Stimulated activated CD4-positive, alpha-beta T cell treated with anti-CD3 and anti-CD28 coated beads, Interleukin-4, amount 100 ng/mL, for 48 hours (primary cell): ENCODE data around the gene SPAST.
"Not testable (repeated sequence)": the region's sequence is repeated elsewhere in the genome, so short reads cannot be mapped to it uniquely, and the experiment has no call there.

Source experiments
- DNase-seq, 2 donors: peaks; one replicate each; pipeline ENCODE4 v3.0.0-alpha.2; 2020; ENCODE audit warnings: low read depth in 2 of 2

SPAST gene, protein sequence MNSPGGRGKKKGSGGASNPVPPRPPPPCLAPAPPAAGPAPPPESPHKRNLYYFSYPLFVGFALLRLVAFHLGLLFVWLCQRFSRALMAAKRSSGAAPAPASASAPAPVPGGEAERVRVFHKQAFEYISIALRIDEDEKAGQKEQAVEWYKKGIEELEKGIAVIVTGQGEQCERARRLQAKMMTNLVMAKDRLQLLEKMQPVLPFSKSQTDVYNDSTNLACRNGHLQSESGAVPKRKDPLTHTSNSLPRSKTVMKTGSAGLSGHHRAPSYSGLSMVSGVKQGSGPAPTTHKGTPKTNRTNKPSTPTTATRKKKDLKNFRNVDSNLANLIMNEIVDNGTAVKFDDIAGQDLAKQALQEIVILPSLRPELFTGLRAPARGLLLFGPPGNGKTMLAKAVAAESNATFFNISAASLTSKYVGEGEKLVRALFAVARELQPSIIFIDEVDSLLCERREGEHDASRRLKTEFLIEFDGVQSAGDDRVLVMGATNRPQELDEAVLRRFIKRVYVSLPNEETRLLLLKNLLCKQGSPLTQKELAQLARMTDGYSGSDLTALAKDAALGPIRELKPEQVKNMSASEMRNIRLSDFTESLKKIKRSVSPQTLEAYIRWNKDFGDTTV

DNA sequence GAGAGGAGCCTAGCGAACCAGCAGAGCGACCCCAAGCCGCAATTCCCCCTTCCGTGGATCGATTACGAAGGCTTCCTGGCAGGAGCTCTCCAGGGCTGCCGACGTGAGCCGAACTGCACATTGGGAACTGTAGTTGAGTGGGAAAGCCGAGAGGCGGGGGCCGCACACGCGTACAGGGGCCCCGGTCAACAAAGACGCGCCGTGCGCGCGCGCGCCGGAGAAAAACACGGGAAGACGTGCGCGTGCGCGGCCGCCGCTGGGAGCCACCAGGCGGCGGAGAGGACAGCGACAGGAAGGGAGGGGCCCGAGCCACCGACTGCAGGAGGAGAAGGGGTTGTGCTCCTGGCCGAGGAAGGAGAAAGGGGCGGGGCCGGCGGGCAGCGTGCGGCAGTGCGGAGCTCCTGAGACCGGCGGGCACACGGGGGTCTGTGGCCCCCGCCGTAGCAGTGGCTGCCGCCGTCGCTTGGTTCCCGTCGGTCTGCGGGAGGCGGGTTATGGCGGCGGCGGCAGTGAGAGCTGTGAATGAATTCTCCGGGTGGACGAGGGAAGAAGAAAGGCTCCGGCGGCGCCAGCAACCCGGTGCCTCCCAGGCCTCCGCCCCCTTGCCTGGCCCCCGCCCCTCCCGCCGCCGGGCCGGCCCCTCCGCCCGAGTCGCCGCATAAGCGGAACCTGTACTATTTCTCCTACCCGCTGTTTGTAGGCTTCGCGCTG lies at the start of gene SPAST:
TSS of gene SPAST (plus strand) at position 247 of the 711 bp plus-strand sequence. CDS start at position 523, 276 bp downstream.
- peak; percentile 95 to 98 for DNase-seq

DNA sequence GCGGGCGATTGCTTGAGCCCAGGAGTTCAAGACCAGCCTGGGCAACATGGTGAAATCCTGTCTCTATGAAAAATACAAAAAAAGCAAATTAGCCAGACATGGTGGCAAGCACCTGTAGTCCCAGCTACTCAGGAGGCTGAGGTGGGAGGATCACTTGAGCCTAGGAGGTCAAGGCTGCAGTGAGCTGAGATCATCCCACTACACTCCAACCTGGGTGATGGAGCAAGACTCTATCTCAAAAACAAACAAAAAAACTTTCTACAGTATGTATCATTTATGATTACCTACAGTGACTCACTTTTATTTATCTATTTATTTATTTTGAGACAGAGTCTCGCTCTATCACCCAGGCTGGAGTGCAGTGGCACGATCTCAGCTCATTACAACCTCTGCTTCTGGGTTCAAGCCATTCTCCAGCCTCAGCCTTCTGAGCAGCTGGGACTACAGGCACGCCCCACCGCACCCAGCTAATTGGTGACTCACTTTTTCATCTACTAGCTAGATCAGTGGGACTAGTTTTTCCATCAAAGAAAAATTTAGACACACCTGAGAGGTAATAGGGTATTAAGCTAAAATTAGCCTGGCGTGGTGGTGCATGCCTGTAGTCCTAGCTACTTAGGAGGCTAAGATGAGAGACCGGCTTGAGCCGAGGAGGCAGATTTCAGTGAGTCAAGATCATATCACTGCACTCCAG lies 44.4 kb upstream of the SPAST start:
- DNase-seq, result not testable (repeated sequence)

DNA sequence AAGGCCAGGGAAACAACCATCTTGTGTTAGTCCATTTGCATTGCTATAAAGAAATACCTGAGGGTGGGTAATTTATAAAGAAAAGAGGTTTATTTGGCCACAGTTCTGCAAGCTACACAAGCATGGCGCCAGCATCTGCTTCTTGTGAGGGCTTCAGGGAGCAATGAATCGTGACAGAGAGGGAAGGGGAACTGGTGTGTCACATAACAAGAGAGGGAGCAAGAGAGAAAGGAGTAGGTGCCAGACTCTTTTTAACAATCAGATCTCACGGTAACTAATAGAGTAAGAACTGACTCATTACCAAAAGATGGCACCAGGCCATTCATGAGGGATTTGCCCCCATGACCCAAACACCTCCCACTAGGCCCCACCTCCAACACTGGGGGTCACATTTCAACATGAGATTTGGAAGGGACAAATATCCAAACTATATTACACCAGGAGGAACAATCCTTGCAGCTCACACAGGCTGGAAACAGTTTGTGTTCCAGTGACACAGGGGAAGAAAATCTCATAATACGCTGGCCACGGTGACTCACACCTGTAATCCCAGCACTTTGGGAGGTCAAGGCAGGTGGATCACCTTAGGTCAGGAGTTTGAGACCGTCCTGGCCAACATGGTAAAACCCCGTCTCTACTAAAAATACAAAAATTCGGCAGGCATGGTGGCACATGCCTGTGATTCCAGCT lies 29.0 kb upstream of the SPAST start:
- not testable (repeated sequence) for DNase-seq

DNA sequence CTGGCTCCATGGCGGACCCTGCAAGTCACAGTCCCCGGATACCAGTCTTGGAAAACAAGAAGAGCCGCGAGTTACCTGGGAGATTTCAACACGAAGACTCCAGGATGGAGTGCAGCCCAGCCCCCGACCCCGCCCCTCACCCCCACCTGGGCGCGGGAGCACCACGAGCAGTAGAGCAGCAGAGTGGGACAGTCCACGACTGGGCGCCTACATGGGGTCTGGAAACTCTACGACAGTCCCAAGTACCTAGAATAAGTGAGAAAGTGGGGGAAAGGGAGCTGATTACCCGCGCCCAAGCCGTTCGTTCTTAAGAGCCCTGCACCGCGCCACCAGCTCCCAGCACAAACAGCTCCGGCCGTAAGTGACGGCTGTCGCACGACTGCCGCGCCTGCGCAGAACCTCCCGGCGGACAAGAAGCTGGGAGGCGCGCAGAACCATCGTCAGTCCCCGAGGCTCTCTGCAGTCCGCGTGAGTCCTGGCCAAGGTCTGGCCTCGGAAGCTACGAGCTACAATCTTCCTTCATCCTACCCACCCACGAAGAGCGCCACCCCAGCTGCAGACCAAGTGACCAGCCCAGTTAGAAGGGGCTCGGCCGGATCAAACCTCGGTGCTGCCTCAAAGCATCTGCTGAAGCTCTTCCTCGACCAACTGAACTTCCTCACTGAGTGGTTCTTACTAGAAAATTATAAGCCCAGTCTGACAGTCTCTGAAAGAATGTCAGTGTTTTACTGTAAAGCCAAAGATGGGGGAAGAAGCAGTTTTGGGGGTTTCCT lies 23.7 kb upstream of the SPAST start, which contains the start of gene DPY30:
TSS of gene DPY30 (minus strand) at position 359 of the 773 bp plus-strand sequence. CDS start at position 10, 349 bp downstream.
- DNase-seq, result peak; percentile 86 to 87

DNA sequence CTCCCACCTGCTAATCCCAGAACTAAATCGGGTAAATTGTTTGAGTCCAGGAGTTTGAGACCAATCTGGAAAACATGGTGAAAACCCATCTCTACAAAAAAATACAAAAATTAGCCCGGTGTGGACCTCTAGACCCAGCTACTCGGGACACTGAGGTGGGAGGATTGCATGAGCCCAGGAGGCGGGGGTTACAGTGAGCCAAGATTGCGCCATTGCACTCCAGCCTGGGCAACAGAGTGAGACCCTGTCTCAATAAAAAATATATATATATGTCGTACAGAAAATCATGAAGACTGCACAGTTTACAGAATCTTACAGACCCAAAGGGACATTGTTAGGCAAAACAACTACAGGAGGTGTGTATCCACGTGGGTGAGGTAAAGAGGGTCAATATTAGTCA lies 19.8 kb upstream of the SPAST start:
- DNase-seq, result no peak

DNA sequence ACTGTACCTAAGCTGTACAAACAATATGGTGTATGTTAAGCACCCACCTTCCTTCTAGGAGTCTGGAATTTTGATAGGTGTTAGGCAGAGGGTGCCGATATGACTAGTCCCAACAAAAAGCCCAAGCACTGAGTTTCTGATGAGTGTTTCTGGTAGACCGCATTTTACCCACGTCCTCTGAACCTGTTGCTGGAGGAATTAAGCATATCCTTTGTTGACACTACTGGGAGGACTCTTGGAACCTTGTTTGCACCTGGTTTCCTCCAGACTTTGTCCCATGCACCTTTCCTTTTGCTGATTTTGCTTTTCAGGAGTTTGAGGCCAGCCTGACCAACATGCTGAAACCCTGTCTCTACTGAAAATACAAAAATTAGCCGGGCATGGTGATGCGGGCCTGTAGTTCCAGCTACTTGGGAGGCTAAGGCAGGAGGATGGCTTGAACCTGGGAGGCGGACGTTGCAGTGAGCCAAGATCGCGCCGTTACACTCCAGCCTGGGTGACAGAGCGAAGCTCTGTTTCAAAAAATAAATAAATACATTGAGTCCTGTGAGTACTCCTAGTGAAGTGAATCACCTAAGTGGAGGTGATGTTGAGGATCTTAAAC lies 11.4 kb upstream of the SPAST start:
- no peak for DNase-seq

DNA sequence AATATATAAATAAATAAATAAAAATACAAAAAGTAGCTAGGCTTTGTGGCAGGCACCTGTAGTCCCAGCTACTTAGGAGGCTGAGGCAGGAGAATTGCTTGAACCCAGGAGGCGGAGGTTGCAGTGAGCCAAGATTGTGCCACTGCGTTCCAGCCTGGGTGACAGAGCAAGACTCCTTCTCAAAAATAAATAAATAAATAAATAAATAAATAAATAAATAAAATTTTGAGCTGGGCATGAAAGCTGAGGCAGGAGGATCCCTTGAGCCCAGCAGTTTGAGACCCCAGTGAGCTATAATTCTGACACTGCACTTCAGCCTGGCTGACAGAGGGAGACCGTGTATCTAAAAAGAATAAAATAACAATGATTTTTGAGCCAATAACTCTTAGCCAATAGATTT lies 8.8 kb upstream of the SPAST start:
- DNase-seq, result not testable (repeated sequence)

DNA sequence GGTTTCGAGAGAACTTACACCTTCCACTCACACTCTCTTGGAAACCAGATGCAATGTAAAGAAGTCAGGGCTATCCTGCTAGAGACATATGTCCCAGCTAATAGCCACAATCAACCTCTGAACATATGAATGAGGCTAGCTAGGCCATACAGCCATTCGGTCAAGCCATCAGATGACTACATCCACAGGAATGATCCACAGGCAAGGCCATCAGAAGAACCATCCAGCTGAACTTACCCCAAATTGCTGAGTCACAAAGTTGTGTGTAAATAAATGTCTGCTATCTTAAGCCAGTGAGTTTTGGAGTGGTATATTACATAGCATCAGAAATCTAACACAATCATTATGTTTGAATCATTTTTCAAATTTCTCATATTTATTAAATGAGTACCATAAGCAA lies 5.2 kb upstream of the SPAST start:
- DNase-seq, result no peak

DNA sequence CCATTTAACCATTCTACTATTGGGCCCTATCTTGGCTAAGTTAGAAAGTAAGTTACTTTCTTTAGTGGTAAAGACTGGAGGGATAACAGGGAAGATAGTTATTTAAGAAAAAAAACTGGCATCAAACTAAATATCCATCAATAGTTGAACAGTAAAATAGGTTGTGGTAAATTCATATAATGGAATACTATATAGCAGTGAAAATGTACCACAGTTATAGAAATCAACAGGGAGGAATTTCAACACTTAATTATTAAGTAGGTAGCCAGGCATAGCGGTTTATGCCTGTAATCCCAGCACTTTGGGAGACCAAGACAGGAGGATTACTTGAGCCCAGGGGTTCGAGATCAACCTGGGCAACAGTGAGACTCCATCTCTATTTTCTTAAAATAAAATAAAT lies 3.1 kb upstream of the SPAST start:
- no peak for DNase-seq

DNA sequence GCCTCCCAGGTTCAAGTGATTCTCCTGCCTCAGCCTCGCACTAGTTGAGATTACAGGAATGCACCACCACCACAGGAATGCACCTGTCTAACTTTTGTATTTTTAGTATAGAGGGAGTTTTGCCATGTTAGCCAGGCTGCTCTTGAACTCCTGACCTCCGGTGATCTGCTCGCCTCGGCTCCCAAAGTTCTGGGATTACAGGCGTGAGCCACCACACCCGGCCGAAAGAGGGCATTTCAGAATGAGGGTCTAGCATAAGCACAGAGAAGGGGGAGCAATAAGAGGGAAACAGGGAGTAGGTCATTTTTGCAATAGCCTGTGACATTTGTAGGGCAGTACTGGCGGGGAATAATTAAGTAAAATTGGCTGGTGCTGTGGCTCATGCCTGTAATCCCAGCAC lies 1.9 kb upstream of the SPAST start:
- no peak for DNase-seq

DNA sequence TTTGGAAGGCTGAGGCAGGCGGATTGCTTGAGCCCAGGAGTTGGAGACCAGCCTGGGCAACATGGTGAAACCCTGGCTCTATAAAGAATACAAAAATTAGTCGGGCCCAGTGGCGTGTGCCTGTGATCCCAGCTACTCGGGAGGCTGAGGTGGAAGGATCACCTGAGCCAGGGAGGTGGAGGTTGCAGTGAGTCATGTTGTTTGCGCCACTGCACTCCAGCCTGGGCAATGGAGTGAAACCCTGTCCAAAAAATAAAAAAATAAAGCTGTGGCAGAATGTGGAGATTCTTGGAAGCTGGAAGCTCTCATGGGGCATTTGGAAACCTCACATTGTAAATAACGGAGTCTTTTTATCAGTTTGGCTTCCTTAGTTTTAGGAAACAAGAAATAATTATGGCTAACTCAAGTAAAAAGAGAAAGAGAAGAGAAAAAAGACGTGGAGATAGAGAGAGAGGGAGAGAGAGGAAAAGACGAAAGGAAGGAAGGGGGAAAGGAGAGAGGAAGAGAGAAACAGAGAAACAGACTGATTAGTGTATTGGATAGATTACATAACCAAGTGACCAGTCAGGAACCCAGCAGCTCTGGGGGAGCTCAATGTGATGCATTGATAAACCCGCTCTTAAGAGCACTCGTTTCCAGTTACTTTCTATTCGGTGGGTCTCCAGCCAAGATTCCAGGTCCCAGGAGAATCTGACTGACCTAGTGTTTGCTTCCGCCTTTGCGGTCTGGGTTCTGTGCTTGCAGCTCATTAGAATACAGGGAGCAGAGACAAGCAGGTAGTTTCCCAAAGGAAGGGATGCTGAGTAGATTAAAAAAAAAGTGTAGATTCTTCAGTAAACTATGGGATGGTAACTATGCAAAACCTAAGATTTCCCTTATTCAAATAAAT lies 1.1 kb upstream of the SPAST start:
- DNase-seq, result no peak

DNA sequence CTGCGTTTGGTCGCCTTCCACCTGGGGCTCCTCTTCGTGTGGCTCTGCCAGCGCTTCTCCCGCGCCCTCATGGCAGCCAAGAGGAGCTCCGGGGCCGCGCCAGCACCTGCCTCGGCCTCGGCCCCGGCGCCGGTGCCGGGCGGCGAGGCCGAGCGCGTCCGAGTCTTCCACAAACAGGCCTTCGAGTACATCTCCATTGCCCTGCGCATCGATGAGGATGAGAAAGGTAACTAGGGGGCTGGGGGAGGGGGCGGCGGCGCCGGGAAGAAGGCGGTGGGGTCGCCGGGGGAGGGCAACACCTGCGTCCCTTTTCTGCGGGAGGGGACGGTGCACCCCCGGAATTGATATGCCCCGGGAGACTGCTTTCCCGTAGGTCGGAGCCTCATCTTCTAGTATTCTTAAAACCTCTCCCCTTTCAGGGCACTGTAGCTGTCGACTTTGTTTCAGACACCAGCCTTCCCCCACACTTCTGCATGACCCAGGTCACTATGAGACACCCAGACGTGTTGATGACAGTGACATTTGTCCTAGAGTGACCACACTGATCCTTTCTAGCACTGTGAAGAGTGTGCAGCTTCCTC lies 755 bp downstream of the SPAST start:
- DNase-seq, result peak; percentile 10 to 12

DNA sequence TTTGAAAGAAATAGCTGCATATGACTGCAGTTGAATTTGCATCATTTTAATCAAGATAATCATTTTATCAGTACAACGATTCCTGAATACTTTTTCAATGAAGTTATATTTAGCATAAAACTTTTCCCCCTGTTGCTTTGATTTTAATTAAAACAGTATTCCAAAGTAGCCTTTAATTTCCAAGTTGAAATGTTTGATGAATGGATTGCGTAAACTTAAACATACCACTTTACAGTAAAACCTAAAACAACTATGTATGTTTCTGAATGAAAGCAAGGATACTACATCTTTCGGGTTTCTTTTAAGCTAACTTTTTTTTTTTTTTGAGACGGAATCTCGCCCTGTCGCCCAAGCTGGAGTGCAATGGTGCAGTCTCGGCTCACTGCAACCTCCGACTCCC lies 1.4 kb downstream of the SPAST start:
- no peak for DNase-seq

DNA sequence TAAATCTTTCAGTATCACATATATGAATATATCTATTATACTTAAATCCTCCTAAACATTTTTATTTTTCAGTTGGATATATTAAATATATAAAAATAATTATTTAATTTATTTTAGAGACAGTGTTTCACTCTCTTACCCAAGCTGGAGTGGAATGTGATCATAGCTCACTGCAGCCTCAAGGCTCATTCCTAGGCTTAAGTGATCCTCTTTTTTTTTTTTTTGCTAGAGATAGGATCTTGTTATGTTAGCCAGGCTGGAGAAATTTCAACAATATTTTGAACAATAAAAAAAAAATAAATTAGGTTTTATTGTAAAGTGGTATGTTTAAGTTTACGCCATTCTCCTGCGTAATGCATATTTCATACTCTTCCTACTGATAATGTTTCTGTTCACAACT lies 4.2 kb downstream of the SPAST start:
- DNase-seq, result no peak

DNA sequence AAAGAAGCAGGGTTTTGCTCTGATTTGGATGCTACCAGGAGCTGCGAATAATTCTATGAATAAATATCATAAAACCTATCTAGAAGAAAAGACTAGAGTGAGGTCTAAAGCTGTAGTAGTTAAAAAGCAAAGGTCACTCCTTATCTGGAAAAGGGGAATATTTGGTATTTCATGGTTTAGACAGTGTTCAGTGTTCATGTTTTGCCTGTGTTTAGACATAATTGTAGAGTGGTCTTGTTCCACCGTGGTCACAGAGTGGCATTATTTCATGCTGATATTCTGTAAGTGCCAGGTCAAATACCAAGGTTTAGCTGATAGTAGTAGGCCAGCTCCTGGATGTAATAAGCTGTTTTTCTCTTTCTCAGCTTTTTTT lies 10.8 kb downstream of the SPAST start:
- DNase-seq, result no peak

DNA sequence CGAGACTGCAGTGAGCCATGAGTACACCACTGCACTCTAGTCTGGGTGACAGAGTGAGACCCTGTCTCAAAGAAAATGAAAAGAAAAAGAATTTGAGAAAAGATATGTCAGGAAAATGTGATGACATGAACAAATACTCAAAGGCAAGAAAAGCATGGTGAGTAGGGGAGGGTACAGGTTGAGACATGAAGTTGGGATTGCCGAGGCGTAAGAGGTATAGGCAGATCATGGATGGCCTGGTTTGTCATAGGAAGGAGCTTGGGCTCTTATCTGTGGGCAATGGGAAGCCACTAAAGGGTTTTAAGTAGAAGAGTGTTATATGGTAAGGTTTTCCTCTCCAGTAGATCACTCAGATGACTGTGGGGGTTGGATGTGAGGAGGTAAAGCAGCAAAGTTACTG lies 32.3 kb downstream of the SPAST start:
- DNase-seq, result no peak

DNA sequence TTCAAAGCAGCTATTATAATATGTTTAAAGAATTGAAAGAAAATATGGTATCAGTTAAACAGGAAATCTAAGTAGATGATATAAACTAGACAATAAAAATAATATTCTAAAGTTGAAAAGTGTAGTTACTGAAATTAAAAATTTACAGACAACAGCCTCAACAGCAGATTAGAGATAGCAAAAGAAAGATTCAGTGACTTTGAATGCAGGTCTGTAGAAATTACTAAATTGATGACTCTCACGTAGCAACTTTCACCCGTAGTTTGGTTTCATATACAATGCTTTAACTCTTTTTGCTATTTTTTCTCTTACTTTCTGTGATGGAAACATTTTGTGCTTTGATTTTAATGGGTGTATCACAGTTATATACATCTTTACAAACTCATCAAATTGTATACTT lies 44.8 kb downstream of the SPAST start:
- no peak for DNase-seq

DNA sequence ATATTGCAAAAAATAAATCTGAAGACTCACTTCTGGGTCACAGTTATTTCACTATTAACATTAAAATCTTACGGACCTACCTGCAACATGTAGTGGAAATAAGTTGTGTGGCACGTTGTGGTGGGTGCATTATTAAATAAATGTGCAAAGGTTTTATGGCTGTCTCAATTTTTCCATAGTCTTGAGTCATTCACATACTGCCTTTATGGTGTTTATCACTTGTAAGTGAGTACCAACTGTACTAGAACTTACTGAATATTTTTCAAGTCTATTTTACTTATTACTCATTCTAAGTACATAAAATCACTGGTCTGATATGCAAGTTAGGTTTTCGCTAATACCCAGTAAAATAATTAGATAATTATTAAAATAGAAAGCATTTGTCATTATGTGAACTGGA lies 54.7 kb downstream of the SPAST start:
- no peak for DNase-seq

DNA sequence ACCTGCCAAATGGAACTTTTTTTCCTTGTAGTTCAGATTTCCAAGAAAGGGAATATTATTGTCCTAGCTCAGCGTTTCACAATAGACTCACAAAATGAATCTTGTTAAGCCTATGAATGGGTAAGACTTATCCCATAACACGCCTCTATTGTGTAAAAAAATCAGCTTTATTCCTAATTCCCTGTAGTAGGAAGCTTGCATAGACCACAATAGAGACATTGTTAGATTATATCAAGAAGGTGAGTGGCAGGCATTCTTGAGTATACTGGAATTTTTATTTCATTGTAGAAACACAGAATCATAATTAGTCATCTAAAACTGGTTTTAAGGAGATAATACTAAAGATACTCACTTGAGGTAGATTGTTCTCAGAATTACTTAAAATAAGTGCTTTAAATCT lies 55.8 kb downstream of the SPAST start:
- no peak for DNase-seq
